Left ventricle myocardium inferior (tissue), 1 donor: ENCODE data around the gene PLPPR5. TPM values are rescaled to one million over a fixed set of nuclear protein-coding genes. Genes with fewer than 3 reads are reported as not detected.

ENCODE experiments used
- DNase-seq: peaks from one replicate; pipeline ENCODE4 v3.0.0-alpha.2; 2020
- H3K27ac ChIP-seq: fragments of 200-600 bp; replicated peaks from 2 replicates; pipeline ENCODE4 v1.8.0; 2021
- H3K27me3 ChIP-seq: fragments of 200-600 bp; 2 replicates; pipeline ENCODE4 v1.8.0; 2021; ENCODE audit warnings: low read depth
- H3K36me3 ChIP-seq: fragments of 200-600 bp; 2 replicates; pipeline ENCODE4 v1.8.0; 2021
- H3K4me1 ChIP-seq: fragments of 200-600 bp; 2 replicates; pipeline ENCODE4 v1.8.0; 2021
- H3K4me3 ChIP-seq: fragments of 200-600 bp; 2 replicates; pipeline ENCODE4 v1.8.0; 2021; ENCODE audit warnings: mild to moderate bottlenecking, moderate library complexity
- H3K9me3 ChIP-seq: fragments of 200-600 bp; replicated peaks from 2 replicates; pipeline ENCODE4 v1.8.0; 2021
- intact Hi-C: fragments of 100-400 bp; cut with micrococcal nuclease; formaldehyde crosslinking; loops from one replicate; pipeline ENCODE4 v1.11.0; 2022
- total RNA-seq: library from RNA; stranded (reverse); fragmentation: NEBNext Ultra II Directional; extraction: Animal tissue kit (Norgen Biotek cat#: 25700); gene quantifications from one replicate; pipeline ENCODE4 v1.2.1, GENCODE V29; 2021
- TF ChIP-seq, protein P1 (sequence below): fragments of 200-600 bp; IDR thresholded peaks from 2 replicates; pipeline ENCODE4 v1.8.0; 2021; ENCODE audit warnings: antibody characterized with exemption, mild to moderate bottlenecking, borderline replicate concordance
- donor health status: DM: no; HTN: yes; CAD: no; lungs with severe emphysema.

PLPPR5 gene
- total RNA-seq, 1 donor from 2014 or later = not detected

DNA sequence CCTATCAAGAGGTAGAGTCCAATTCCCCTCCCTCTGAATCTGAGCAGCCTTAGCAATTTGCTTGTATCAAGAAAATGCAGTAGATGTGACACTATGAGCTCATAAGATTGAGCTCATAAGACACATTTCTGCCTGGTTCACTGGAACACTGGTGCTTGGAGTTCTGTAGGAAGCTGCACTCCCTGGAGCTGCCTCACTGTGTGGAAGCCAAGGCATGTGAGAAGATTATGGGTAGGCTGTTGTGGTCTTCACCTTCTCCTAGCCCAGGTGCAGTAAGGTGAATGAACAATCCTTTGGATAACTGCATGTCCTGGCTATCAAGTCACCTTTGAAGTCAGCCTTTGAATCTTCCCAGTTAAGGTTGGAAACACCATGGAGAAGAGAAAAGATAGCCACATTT, 67.3 kb downstream of the PLPPR5 start:
- no peak overlapping the region for H3K27ac ChIP-seq
- intact Hi-C loops = no loop called here
- no peaks in the 10 kb centered on the region for H3K36me3 ChIP-seq
- no peaks in the 10 kb centered on the region for H3K9me3 ChIP-seq
- H3K4me3 ChIP-seq = no peak overlapping the region
- DNase-seq = no peak
- TF ChIP-seq, protein P1, sequence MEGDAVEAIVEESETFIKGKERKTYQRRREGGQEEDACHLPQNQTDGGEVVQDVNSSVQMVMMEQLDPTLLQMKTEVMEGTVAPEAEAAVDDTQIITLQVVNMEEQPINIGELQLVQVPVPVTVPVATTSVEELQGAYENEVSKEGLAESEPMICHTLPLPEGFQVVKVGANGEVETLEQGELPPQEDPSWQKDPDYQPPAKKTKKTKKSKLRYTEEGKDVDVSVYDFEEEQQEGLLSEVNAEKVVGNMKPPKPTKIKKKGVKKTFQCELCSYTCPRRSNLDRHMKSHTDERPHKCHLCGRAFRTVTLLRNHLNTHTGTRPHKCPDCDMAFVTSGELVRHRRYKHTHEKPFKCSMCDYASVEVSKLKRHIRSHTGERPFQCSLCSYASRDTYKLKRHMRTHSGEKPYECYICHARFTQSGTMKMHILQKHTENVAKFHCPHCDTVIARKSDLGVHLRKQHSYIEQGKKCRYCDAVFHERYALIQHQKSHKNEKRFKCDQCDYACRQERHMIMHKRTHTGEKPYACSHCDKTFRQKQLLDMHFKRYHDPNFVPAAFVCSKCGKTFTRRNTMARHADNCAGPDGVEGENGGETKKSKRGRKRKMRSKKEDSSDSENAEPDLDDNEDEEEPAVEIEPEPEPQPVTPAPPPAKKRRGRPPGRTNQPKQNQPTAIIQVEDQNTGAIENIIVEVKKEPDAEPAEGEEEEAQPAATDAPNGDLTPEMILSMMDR = no peak
- no peaks in the 10 kb centered on the region for H3K4me1 ChIP-seq
- H3K27me3 ChIP-seq = peaks cover 4% of the 10 kb centered on the region

DNA sequence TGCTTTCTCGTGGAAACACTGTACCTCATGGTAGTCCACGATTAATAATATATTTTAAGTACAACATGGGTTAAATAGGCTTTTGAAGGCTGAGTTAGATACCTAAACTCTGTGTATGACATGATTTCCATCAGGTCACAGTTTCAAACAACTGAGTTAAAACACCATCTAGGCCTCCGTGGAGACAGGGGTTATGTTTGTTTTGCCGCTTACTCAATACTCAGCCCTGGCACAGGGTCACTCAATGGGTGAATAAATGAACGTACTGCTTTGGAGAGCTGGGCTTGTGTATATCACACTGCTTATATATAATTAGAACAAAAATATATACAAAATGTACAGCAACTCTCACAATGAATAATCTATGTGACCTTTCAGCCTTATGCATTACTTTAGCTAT, 72.5 kb downstream of the PLPPR5 start:
- intact Hi-C loops = no loop called here
- no peaks in the 10 kb centered on the region for H3K36me3 ChIP-seq
- no peak for DNase-seq

DNA sequence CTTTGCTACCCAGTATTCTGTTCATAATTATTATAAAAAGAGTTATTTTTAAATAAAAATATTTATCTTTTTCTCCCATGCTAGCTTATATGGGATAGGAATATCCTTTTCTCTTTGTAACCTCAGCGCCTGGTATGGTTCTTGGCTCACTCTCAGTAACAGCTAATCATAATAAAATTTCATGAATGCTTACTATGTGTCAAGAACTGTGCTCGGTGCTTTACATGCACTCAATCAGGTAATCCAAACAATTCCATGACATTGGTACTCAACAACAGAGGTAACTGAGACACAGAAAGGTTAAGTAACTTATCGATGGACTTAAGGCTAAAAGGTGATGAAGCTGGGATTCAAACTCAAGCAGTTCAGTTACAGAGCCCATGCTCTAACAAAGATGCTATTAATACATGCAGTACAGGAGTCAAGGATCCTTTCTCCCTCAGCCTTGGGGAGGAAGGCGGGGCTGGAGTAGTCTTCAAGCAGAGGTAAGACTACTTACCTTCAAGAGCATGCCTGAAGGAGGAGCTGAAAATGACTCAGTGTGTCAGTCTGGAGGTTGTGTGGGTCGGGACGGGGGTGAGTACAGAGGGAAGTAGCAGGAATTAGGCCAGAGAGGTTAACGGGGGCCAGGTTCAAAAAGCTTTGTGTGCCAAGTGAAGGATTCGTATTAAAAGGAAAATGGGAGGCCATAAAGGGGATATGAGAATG, 73.4 kb downstream of the PLPPR5 start:
- no peaks in the 10 kb centered on the region for H3K4me1 ChIP-seq
- no peak overlapping the region for H3K4me3 ChIP-seq
- no peaks in the 10 kb centered on the region for H3K9me3 ChIP-seq
- no peaks in the 10 kb centered on the region for H3K36me3 ChIP-seq
- DNase-seq = no peak
- intact Hi-C loops = no loop called here
- H3K27me3 ChIP-seq = peaks cover 4% of the 10 kb centered on the region
- H3K27ac ChIP-seq = no peak overlapping the region
- TF ChIP-seq, protein P1 = no peak

More for the DNA sequence above, 72.5 kb downstream of the PLPPR5 start:
- peaks cover 4% of the 10 kb centered on the region for H3K27me3 ChIP-seq
- H3K27ac ChIP-seq = no peak overlapping the region
- no peak overlapping the region for H3K4me3 ChIP-seq
- no peaks in the 10 kb centered on the region for H3K9me3 ChIP-seq
- no peaks in the 10 kb centered on the region for H3K4me1 ChIP-seq
- TF ChIP-seq, protein P1 = no peak

DNA sequence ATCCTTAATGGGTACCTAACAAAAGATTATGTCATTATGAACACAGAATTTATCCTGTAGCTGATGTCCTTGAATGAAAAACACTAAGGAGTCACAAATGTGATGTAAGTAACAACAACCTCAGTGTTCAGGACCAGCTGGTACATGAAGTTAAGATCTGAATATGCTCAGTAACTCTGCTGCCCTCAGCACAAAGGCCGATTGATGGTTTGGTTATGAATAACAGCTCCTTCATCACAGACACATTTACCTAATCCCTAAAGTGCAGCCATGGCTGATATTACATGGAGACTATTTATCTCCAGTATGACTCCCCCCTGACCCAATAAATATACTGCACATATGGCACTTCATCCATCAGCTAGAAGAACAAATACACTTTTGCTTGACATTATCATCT, 75.2 kb downstream of the PLPPR5 start:
- no peaks in the 10 kb centered on the region for H3K4me1 ChIP-seq
- no peak overlapping the region for H3K4me3 ChIP-seq
- intact Hi-C loops = no loop called here
- no peak for DNase-seq
- H3K27me3 ChIP-seq = no peaks in the 10 kb centered on the region
- H3K27ac ChIP-seq = no peak overlapping the region
- TF ChIP-seq, protein P1 = no peak
- H3K36me3 ChIP-seq = no peaks in the 10 kb centered on the region
- no peaks in the 10 kb centered on the region for H3K9me3 ChIP-seq

DNA sequence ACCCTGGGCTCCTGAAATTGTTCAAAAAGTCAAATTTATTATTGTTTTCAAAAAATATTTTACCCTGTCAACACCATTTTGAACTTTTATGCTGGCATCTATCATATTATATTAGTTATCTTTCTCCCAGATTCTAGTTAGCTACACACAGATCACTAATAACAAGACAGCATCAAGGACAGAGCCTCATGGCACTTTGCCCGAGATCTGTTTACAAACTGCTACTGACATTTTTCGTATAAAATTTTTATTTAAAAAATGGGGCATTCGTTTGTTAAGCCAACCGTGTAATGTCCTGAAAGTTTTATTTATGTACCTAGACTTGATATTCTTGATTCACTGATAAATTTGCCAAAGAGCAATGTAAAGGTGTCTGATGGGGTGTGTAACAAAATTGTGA, 78.1 kb downstream of the PLPPR5 start:
- intact Hi-C loops = no loop called here
- TF ChIP-seq, protein P1 = no peak
- Histone ChIP-seq H3K4me3 (no peak overlapping the region), H3K36me3 (no peaks in the 10 kb centered on the region), H3K27me3 (no peaks in the 10 kb centered on the region), H3K4me1 (no peaks in the 10 kb centered on the region), H3K27ac (no peak overlapping the region), H3K9me3 (no peaks in the 10 kb centered on the region)
- DNase-seq = no peak
